GM19438 (cell line): ENCODE measurements around the gene THADA.
"Not testable (repeated sequence)": the region's sequence is repeated elsewhere in the genome, so short reads cannot be mapped to it uniquely, and the experiment has no call there.

Experiments
- ATAC-seq: cut with Tn5 transposase; IDR thresholded peaks from one replicate; pipeline ENCODE4 v1.9.1; 2021; ENCODE audit warnings: low read depth; ENCODE audit not compliant: unreplicated experiment

Gene THADA

DNA sequence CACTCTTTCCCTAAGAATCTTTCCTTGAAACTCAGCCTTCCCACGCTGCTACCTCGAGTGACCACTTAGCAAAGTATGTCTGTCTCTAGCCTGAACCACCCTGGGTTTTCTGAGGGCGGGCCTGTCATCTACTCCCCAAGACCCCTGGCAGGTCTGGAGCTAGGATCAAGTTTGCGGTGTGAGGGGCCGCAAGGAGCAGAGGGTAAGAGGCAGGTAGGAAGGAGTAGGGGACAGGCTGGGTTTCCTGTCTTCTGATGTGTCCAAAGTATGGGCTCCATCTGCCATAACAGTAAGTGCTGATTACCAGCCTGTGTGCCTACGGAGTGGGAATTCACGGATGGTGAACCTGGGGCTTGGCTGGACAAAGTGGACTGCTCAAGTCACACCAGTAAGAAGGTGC is 394.8 kb downstream of the THADA start:
- no peak for ATAC-seq

DNA sequence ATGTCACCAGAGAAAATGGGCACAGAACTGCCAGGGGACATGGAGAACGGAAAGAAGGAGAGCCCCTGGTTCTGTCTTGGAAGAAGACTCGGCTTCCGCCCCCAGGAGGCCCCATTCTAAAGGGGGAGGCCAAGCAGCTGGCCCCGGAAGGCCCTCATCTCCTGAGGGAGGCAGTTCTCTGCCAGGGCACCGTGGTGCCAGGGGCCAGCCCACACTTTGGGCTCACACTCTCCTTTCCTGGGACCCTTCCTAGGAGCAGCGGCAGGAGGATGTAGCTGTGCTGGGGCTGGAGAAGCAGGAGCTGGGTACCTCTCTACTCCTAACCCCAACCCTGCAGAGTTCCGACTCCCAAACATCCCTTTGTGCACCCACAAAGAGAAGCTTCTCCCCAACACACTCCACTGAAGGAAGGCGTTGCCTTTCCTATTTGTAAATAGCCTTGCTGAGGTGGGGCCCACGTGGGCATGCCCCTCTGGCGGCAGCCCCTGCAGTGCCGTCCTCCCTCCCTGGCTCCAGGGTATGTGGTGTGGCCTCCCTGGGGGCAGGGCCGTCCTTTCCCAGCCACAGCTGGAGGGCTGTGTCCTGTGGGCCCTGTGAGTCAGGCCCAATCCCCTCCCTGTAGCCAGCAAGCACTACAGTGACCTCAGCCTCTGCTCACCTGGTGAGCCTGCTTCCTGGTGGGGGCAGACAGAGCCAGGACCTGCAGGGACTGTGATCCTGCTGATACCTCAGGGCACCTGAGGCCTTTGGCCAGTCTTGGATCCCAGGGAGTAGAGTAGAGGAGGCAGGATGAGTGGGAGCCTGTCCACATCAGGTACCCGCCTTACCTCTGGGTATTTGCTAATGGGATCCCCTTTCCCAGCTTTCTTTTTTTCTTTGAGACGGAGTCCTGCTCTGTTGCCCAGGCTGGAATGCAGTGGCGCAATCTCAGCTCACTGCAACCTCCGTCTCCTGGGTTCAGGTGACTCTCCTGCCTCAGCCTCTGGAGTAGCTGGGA is 396.0 kb downstream of the THADA start:
- ATAC-seq, result no peak

DNA sequence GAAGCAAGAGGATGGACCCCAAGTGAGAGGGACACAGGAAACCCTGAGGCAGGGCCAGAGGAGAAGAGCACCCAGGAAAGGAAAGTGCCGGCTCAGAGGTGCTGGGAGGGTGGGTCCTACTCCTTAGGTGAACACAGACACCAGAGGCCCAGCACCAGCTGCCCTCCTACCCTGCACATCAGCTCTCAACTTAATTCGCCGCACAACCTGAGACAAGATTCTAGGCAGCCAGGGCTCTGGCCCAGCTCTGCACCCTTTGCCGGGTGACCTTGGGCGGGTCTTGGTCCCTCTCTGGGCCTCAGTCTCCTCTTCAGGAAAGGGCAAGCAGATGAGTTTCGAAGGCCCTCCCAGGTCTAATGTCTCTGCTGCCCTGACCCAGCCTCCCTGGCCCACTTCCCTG is 397.6 kb downstream of the THADA start:
- no peak for ATAC-seq

DNA sequence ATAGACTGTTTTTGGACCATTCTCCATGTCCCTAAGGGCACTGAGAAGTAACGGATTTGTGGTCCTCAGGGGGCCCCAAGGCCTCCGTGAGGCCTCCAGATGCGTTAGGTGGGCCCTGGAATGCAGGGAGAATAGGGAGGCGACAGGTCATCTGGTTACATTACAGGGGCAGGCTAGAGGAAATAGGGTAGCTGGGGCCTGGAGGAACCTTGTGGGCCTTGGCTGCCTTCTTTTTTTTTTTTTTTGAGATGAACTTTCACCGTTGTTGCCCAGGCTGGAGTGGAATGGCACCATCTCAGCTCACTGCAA is 398.3 kb downstream of the THADA start:
- no peak for ATAC-seq

DNA sequence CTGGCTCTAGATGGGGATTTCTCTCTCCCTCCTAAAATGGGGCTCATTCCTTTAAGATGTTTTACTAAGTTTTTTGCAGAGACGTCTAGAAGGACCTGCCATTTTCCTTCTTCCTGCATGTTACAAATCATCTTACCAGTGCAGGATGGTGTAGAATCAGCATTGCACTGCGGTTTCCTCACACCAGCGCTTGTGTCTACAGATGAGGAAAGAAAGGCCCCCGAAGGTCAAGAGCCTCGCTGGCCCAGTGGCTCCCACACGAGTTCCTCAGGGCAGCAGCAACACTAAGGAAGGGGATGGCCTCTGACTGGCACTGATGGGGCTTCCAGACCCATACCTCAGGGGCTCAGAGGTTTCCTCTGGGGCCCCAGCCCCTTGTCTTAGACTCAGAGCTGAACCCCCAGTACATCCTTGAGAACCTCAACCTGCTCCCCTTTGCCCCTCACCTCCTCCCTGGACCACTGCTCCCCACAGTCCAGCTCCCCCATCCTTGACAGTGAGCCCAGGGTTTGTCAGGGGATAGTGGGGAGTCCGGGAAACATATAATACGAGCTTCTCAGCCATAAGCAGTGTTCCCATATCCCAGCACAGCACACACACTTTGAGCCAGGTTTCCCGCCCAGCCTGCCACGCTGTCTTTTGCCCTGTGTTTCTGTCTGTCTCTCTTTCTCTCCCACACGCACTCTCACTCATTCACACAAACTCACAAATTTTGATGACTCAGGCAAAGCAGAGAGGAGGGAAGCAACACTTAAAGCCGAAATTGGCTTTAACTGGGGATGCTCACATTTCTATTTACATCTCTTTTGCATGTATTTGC is 398.9 kb downstream of the THADA start:
- ATAC-seq, result no peak

DNA sequence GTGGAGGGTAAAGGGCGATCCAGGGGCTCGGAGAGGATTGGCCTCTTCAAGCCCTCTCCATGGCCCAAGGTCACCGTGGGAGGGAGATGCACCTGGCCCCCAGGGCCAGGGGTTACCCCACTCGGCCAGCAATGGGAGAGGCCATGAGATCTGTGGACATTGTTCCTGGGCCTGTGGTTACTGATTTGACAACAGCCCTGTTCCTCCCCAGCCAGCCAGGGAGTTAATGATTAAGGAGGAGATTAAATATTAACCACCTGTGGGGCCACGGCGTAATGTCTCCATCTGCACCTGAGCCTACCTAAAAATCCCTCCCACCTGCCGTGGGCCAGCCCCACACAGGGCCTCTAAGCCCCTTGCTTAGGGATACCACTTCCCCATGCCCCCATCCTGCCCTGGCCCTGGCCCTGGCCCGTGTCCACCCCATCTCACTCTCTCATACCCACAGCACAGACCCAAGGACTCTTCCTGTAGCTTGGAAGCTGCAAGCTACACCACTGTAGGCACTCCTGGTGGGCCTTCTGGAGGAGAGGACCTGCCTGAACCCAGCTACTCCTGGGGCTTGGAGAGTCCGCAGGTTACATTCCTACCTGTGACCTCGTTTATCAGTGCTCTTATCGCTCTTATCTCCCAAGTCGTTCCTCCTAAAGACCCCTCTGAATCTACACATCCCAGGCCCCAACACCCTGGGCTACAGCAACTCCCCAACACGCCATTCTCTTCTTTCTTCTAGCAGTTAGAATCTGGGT is 401.5 kb downstream of the THADA start:
- ATAC-seq, result peak; percentile 70

DNA sequence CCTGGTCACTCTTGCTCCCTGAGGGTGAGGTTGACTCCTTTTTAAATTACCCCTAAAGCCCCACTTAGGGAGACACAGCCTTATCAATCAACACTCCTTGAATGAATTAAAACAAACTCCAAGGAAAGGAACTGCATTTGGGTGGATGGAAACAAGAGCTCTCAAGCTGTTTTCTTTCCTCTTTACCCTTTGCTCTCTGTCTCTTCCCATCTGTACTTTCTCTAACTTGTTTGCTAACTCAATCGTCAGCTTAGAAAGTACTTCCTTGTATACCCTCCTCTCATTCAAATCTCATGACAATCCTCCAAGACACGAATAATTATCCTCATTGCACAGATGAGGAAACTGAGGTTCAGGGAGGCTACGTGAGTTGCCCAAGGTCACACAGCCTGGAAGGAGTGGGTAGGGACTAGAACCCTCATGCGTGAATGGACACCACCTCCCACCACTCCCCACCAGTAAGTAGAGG is 402.2 kb downstream of the THADA start:
- ATAC-seq, result peak; percentile 29

DNA sequence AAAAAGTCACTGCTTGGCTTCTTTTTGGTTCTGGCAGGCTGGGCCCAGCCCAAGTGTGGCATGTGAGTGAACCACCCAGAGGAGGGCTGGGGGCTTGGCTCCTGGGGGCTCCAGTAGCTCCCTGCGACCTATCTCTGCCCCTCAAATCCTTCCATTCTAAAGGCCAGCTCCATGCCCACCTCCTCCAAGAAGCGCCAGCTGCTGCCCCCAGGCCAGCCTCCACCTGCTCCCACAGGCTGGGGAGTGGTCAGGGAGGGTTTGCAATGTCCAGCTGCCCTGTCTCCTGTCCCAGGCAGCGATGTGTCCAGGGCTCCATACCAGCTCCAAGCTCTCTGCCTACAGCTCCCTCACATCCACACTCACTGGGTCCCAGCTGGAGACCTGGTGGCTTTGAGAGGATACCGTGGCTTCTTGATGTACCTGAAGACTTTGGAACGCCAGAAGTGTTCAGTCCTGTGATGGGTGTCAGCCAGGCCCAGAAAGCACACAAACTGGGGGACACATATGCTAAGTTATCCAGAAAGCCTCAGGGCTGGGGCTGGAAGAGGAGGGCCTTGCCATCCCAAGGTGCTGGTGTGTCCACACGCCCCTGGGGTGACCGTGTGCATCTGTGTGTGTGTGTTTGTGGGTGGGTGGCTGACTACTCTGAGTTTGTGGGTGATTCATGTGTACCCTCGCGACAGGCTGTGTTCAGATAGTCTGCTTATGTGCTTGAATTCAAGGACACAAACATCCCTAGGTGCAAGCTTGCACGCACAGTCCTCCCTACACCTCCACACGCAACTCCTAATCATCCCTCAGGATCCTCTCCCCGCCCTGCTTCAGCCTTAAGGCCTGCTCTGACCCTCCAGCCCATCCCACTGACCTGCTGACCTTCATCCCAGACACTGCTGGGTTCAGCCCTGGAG is 402.8 kb downstream of the THADA start:
- no peak for ATAC-seq

DNA sequence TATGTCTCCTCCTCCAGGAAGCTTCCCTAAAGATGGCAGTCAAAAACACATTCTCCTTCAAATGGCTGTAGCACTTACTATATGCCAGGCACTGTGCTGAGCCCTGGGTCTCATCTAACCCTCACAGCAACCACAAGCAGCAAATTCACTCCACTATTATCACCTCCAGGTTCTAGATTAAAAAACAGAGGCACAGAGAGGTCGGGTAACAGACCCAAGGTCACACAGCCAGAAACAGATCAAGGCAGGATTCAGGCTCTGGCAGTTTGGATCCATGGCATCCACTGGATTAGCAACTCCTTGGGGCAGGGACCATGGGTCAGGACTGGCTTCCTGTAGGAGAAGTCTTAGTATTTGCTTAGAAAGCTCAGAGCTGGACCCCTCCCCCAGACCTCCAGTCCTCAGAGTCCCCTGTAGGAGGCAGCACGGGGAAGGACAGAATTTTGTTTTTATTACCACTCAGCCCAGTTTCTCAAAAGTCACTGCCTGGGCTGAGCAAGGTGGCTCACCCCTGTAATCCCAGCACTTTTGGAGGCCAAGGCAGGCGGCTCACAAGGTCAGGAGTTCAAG is 403.8 kb downstream of the THADA start:
- ATAC-seq, result no peak

DNA sequence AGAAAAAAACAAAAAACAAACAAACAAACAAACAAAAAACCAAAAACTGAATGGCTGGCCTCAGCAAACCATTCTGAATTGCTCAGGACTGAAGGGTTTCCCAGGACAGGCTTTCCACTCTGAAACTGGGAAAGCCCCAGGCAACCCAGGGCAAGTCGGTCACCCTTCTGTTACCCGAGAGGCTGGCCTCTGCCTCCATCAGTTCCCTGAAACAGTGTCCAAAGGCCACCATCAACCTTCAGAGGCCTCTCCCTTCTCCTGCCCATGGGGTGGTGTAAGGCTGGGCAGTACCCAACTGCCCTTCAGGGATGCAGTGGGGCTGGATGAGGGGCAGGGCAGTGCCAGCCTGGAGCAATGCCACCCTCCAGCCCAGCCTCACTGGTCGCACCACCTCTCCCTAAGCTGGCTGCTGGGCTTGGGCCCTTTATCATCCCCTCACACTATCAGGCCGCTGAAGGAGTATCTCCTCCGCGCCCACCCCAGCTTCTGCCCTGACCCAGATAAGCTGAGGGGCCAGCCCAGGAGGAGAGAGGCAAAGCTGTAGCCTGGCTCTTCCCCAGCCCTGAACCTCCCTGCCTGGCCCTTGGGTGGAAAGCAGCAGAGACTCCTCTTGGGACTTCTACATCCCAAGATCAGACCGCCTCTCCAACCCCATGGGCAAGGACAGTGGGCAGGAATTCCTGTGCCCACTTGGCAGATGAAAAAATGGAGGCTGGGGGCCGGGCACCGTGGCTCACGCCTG is 405.4 kb downstream of the THADA start:
- ATAC-seq, result no peak

DNA sequence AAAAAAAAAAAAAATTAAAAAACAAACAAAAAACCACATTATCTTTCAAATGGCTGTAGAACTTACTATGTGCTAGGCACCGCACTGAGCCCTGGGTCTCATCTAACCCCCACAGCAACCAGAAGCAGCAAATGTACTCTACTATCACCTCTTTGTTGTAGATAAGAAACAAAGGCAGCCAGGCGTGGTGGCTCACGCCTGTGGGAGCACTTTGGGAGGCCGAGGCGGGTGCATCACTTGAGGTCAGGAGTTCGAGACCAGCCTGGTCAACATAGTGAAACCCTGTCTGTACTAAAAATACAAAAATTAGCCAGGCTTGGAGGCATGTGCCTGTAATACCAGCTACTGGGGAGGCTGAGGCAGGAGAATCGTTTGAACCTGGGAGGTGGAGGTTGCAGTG is 406.0 kb downstream of the THADA start:
- ATAC-seq, result not testable (repeated sequence)

DNA sequence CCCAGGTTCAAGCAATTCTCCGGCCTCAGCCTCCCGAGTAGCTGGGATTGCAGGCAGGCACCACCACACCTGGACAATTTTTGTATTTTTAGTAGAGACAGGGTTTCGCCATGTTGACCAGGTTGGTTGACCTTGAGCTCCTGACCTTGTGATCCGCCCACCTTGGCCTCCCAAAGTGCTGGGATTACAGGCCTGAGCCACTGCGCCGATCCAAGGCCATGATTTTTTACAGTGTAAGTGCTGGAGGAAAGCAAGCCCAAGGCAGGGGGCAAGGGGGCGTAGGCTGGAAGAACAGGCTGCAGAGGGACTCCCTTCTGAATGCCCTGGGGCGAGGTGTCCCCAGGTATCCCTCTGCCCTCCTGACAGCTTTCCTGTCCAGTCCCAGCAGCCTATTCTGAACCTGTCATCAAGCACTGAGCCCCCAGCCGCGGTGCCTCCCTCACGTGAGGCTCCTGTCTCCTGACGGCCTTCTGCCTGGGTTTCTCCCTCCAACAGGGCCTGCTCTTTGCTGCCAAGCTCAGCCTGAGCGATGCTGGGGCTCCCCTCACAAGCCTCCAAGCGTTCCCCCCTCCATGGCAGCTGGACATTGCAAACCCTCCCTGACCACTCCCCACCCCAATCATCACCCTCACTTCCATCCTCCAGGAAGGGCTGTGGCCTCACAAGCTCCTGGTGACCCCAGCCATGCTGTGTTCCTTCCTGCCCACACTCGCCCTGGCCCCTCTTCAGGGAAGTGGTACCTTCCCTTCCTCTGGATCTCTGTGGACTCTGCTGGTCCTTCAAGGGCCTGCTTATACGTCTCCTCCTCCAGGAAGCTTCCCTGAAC is 407.1 kb downstream of the THADA start:
- no peak for ATAC-seq

DNA sequence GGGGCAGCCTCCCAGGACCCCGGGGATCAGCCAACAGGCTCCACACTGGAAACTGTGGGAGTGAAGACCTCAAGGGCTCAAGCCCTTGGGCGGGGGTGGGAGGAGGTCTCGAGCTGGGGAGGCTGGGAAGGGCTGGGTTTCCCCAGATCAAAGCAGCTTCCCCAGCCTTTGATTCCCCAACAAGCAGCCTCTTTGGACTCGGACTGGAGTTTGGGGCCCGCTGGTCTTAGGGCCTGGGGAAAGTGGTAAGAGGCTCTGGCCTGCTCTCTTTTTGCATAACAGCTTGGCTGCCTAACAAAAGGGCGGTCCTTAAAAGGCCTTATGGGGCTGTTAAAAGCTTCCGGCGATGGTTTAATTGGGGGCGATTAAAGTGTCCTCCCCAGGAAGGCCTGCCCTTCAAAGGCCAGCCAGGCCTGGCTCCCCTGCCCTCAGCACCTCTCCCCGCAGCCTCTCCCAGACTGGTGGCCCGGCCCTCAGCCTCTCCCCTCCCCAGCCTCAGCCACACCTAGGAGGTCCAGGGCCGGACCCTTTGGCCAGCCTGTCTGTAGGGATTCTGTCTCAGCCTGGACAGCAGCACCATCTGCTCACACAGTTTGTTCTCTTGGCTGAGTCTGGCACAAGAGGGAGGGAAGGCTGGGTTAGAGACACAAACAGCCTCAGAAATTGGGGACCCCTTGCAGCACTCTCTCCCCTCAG is 409.0 kb downstream of the THADA start:
- ATAC-seq, result no peak

DNA sequence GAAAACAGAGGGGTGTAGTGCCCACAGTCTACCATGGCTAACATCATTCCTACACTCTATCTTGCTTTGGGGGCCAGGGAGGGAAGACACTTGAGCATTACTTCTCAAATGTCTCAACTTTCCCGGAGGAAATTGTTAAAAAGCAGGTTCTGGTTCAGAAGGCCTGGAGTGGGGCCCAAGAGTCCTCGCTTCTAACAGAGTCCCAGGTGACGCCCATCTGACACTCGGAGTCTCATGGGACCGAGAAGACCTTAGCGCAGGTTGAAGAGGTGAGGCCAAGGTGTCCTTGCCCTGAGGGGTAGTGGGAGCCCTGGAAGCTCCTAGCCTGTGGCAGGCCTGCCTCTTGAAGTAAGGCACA is 409.5 kb downstream of the THADA start:
- no peak for ATAC-seq

DNA sequence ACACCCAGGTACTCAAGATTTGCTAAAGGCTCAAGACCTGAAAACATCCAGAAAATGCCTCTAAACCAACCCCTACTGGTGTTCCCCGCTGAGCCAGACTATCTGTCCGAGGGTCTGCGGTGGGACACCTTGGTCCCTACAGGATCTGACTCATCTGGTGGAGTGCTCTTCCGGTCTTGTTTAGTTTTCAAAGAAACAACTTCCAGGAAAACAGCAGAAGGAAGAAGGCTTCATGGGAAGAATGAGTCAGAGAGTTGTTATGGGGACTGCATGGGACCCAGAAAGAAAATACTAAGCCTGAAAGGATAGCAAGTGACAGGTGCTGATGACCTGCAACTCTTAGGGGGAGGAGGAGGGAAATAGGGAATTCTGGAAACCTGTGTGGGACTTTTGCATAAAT is 410.7 kb downstream of the THADA start:
- ATAC-seq, result no peak

DNA sequence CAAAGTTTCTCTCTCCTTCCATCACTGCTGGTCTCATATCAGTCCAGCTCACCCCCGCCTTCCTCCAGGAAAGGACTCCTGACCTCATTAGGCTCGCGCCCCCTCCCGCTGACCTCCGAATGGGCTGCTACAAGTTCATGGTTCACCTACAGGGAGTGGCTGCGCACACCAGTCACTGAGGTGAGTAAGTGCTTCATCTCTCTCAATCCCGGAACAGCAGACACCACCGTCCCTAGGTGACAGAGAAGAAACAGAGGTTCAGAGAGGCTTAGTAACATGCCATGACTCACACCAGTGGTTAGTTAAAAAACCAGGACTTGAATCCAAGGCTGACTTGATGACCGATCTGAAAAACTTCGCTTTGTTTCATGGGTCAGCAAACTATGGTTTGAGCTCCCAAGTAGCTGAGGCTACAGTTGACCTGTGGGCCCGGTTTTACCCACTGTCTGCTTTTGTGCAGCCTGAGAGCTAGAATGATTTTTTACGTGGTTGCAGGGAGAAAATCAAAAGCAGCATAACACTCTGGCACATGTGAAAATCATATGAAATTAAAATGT is 411.4 kb downstream of the THADA start:
- ATAC-seq, result no peak

DNA sequence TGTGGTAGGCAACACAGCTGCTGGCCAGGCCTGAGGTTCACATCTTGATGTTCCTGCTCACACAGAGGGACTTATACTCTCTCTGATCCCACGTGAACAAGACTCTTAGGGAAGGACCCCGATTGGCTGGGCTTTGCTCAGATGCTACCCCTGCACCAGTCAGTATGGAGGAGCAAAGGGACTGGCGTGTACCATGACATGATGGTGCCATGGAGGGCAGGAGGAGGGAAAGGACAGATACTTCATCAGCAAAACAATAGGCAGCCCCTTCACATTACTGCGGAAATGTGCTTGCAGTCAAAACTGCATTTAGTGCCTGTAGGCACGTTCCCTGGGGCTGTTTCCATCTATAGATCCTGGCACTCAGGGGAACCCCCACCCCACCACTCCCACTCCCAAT is 412.1 kb downstream of the THADA start:
- ATAC-seq, result no peak
